ENCODE data around the gene C16orf95. TPM values are rescaled to one million over a fixed set of nuclear protein-coding genes. Genes with fewer than 3 reads are reported as not detected.
"Not testable (repeated sequence)": the region's sequence is repeated elsewhere in the genome, so short reads cannot be mapped to it uniquely, and the experiment has no call there.

C16orf95 gene, protein sequence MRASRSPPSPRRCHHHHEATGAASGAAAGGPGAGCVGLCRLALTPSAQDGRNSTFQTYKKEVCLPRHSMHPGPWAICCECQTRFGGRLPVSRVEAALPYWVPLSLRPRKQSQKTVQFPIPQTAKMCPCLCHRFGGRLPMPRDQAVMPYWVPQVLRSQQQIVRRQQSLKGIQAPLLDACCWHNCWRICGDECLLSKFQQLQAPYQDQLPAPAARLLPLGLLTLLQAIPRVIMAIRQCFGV
- 3.0 TPM for total RNA-seq

DNA sequence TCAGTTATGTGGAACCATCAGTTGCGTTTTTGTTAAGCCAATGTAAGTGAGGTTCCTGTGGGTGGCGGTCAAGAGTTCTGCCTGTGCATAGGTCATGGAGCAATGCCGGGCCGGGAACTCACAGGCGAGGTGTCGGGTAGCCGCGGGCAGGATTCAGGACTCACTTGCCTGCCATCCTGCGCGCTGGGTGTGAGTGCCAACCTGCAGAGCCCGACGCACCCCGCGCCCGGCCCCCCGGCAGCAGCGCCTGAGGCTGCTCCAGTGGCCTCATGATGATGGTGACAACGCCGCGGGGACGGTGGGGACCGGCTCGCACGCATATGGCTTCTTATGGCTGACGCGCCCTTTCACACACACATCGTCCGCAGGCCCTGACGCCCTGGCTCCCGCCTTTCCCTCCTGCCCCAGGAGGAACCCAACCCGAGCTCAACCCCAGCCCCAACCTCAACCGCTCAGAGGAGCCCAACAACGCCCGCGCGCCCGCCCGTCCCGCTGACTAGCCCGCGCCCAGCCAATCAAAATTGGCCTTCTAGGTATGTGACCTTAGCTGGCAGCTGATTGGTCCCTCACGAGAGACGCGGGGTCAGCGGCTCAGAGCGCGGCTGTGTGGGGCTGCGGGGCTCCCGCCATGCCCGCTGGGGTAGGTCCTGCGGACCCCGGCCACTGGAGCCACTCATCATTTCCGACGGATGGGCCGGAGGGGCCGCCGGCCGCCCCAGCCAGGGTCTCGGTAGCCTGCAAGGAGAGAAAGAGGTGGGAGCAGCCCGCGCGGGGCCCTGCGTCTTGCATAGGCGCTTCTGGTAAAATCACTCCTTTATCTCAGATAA, at the start of gene C16orf95:
TSS of gene C16orf95 (minus strand) at position 470 of the 827 bp plus-strand sequence. CDS start at position 320, 150 bp downstream.
- peak; percentile 95 to 97 (median 96) for DNase-seq (ENCODE audit: low read depth in 2 of 3, low spot score in 2 of 3)

- no peak for DNase-seq (ENCODE audit: low read depth in 2 of 3, low spot score in 2 of 3)
Observed at GRCh38 chr16:87366930-87367329, 49.7 kb upstream of the C16orf95 start.

- DNase-seq (ENCODE audit: low read depth in 2 of 3, low spot score in 2 of 3), result no peak
Observed at GRCh38 chr16:87366288-87366687, 49.1 kb upstream of the C16orf95 start.

DNA sequence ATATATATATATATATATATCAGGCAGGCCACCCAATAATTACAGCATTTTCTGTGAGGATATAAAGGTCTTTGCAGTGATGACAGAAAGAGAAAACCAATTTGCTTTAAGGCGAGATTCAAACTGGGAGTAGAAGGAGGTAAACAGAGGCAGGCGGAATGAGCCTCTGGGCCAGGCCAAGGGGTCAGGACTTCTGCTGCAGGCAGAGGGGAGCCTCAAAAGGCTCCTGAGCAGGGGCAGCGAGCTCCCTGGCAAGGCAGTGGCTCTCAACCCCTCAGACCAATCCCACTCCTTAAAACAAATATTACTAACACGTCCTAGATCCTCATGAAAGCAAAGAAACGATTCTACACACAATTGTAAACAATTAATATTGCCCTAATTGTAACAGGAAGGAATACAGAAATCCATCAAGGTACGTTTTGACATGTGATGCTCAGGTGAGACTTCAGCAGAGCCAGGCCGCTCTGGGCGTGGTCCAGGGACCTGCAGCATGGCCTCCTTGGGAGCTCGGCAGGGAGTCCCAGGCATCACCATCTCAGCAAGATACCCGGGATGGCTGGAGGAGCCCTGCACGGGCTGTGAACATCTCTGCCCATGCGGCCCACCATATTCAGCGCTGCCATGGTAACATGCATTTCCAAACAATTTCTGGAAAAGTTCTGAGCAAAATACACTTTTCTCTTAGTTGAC, 48.0 kb upstream of the C16orf95 start:
- no peak for DNase-seq (ENCODE audit: low read depth in 2 of 3, low spot score in 2 of 3)

GRCh38 chr16:87363771-87364455, 46.7 kb upstream of the C16orf95 start:
- no peak for DNase-seq (ENCODE audit: low read depth in 2 of 3, low spot score in 2 of 3)

- DNase-seq (ENCODE audit: low read depth in 2 of 3, low spot score in 2 of 3), result not testable (repeated sequence)
Observed at GRCh38 chr16:87362828-87363559, 45.8 kb upstream of the C16orf95 start.

- no peak for DNase-seq (ENCODE audit: low read depth in 2 of 3, low spot score in 2 of 3)
Observed at GRCh38 chr16:87361916-87362619, 44.9 kb upstream of the C16orf95 start.

DNA sequence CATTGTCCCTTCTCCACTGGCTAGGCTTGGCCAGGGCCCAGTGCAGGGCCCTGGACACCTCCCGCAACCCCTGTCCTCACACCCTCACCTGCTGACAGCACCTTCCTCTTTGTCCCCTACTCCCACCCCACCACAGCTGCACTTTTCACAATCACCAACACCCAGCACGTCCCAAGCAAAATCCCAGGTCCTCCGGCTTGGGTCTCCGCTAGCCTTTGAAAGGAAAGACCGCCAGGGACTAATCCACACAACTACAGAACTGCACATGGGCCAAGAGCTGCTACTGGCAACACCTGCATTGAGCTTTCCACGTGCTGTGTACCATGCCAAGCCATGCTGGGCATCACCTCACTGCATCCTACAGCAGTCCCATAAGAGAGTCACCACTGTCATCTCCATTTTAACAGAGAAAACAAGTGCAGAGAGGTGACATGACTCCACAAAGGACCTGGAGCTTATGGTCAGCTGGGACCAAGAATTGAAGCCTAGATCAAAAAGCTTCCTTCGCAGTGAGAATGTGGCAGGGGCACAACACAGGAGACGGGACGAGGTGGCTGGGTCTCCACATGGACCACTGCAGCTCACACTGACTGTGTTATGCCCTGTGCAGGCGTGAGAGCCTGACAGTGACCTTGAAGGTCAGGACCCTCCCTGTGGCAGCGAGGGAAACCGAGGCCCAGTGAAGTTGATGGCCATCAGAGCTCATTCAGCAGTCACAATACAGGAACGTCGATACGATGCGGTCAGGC, 43.8 kb upstream of the C16orf95 start:
- no peak for DNase-seq (ENCODE audit: low read depth in 2 of 3, low spot score in 2 of 3)

DNA sequence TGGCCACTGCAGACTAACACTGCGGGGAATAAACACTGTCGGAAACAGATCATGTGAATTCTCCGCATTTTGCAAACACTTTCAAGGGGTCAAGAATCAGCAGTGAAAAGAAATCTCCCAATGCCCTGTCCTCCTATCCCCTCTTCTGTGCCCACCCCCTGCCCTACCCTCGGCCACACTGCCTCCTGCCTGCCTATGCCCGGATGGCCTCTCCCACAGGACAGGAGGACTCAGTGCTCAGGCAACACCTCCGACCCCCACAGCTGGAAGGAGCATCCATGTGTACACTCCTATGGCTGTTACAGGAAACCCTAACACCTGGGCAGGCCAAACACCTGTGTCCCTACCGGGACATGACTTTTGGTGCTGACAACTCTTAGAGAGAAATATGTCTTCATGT, 41.9 kb upstream of the C16orf95 start:
- DNase-seq (ENCODE audit: low read depth in 2 of 3, low spot score in 2 of 3), result no peak

DNA sequence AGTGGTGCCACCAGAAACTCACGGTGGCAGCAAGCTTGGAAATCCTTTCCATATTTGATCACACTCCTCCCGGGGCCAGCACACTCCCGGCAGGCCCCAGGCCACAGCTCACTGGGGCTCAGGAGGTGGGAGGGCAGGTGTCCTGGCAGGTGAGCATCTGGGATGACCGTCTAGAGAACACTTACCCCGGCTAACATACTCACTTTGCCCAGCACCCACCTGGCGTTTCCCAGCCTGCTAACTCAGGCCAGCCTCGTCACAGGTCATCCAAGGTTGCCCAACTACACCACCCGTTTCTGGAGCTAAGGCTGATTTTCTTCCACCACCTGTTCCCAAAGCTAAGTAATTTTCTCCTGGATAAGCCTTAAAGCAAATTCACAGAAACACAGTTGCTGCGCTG, 41.5 kb upstream of the C16orf95 start:
- no peak for DNase-seq (ENCODE audit: low read depth in 2 of 3, low spot score in 2 of 3)

DNA sequence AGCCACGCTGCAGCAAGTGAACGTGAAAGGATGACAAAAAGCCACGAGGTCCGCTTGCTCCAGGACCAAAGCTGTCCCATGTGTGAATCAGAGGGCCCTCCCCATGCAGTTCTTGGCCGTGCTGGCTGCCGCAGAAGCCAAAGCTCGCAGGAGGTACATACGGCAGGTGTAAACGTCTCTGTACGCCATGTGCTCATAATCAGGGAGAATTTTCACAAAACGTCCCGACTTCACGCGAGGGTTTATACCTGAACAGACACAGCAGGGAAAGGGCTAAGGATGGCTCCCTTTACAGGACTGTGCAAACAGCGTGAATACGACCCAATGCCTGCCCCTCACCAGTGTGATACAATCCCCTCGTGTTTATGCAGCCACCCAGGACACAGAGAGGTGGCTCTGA, 41.1 kb upstream of the C16orf95 start:
- no peak for DNase-seq (ENCODE audit: low read depth in 2 of 3, low spot score in 2 of 3)

- no peak for DNase-seq (ENCODE audit: low read depth in 2 of 3, low spot score in 2 of 3)
Observed at GRCh38 chr16:87356491-87356853, 39.3 kb upstream of the C16orf95 start.

DNA sequence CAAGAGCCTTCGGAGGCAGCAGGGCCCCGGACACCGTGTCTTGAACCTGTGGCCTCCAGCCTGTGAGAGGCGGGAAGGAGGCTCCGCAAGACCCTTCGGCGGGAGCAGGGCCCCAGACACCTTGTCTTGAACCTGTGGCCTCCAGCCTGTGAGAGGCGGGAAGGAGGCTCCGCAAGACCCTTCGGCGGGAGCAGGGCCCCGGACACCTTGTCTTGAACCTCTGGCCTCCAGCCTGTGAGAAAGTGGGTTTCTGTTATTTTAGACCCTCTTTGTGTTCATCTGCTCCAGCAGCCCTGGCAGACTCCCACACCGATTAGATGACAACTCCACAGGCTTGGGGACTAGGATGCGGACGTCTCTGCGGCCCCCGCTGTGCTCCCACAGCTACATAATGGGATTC, 36.4 kb upstream of the C16orf95 start:
- DNase-seq (ENCODE audit: low read depth in 2 of 3, low spot score in 2 of 3), result no peak

GRCh38 chr16:87352818-87353217, 35.6 kb upstream of the C16orf95 start:
- DNase-seq (ENCODE audit: low read depth in 2 of 3, low spot score in 2 of 3), result no peak

DNA sequence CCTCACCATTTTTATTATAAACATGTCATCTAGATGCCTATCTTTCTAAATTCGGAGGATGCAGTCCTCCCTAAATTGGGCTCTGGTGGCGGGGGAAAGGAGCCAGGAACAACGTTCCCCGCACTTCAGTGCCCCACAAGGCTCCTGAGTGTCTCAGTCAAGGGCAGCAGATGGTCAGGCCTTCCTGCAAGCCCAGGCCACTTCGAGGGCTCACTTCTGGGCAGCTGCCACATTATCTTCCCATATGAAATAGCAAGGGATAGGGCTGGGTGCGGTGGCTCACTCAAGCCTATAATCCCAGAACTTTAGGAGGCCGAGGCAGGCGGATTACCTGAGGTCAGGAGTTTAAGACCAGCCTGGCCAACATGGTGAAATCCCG, 34.1 kb upstream of the C16orf95 start:
- DNase-seq (ENCODE audit: low read depth in 2 of 3, low spot score in 2 of 3), result no peak

GRCh38 chr16:87350681-87351319, 33.6 kb upstream of the C16orf95 start:
- DNase-seq (ENCODE audit: low read depth in 2 of 3, low spot score in 2 of 3), result no peak

DNA sequence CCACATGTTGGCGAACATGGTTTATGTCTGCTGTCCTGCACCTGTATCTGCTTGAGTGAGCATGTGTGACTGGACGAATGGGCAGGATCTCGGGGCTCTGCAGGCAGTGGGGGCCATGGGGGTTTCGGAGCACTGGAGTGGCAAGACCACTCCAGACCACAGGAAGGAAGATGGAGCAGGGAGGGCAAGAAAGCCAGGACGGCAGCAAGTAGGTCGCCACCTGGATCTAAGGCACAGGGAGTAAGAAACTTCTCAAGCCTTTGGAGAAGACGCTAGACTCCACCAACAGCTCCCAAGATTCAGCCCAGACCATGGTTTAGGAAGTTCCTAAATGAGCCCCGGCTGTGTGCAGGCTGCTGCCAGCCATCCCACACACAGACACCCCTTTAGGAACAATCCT, 32.8 kb upstream of the C16orf95 start:
- DNase-seq (ENCODE audit: low read depth in 2 of 3, low spot score in 2 of 3), result no peak

- DNase-seq (ENCODE audit: low read depth in 2 of 3, low spot score in 2 of 3), result no peak
Observed at GRCh38 chr16:87348616-87349157, 31.5 kb upstream of the C16orf95 start.

Data from hematopoietic multipotent progenitor cell (in vitro differentiated cells).